Limb (tissue), 2 donors: ENCODE results near the gene GAK.
A peak's percentile ranks its signal among the peaks of the same experiment; 100 is the strongest.
"Not testable (repeated sequence)": the region's sequence is repeated elsewhere in the genome, so short reads cannot be mapped to it uniquely, and the experiment has no call there.

Experiments used
- DNase-seq, 2 donors: peaks; one replicate each; pipeline ENCODE4 v3.0.0-alpha.2; 2016; ENCODE audit errors: extremely low spot score in 2 of 2

Gene GAK

GRCh38 chr4:926538-926937 is 5.6 kb downstream of the GAK start:
- DNase-seq, result no peak

GRCh38 chr4:925771-926500 is 6.2 kb downstream of the GAK start:
- DNase-seq, result no peak

- no peak for DNase-seq
Observed at GRCh38 chr4:925171-925570, 6.9 kb downstream of the GAK start.

GRCh38 chr4:924107-925096 is 7.7 kb downstream of the GAK start:
- no peak for DNase-seq

GRCh38 chr4:921830-922331 is 10.2 kb downstream of the GAK start:
- no peak for DNase-seq

- not testable (repeated sequence) for DNase-seq
Observed at GRCh38 chr4:919004-919680, 13.0 kb downstream of the GAK start.

GRCh38 chr4:918591-918990 is 13.5 kb downstream of the GAK start:
- not testable (repeated sequence) for DNase-seq

GRCh38 chr4:917992-918391 is 14.1 kb downstream of the GAK start:
- no peak for DNase-seq

- DNase-seq, result no peak
Observed at GRCh38 chr4:917466-917865, 14.7 kb downstream of the GAK start.

GRCh38 chr4:915595-915994 is 16.5 kb downstream of the GAK start:
- no peak for DNase-seq

- peak in 1 of 2 donors; percentile 14 for DNase-seq
Observed at GRCh38 chr4:915041-915474, 17.1 kb downstream of the GAK start.

- DNase-seq, result peak in 1 of 2 donors; percentile 20
Observed at GRCh38 chr4:914531-914930, 17.6 kb downstream of the GAK start.

GRCh38 chr4:913280-913618 is 18.9 kb downstream of the GAK start:
- DNase-seq, result peak in 1 of 2 donors; percentile 11

- DNase-seq, result no peak
Observed at GRCh38 chr4:912548-913279, 19.4 kb downstream of the GAK start.

GRCh38 chr4:911871-912490 is 20.1 kb downstream of the GAK start:
- DNase-seq, result no peak

GRCh38 chr4:911221-911751 is 20.8 kb downstream of the GAK start:
- DNase-seq, result no peak

GRCh38 chr4:910366-911091 is 21.6 kb downstream of the GAK start:
- no peak for DNase-seq

GRCh38 chr4:909821-910220 is 22.3 kb downstream of the GAK start:
- no peak for DNase-seq

- DNase-seq, result no peak
Observed at GRCh38 chr4:909131-909571, 23.0 kb downstream of the GAK start.
